ENCODE measurements around the gene GOLPH3L. TPM values are rescaled to one million over a fixed set of nuclear protein-coding genes. Genes with fewer than 3 reads are reported as not detected.
"Not testable (repeated sequence)": the region's sequence is repeated elsewhere in the genome, so short reads cannot be mapped to it uniquely, and the experiment has no call there.

Gene GOLPH3L
- total and polyA plus RNA-seq, 4 experiments from 2014 or later: 16.7 to 30.4 (median 27.7) TPM

GRCh38 chr1:150642296-150642695 lies 54.7 kb downstream of the GOLPH3L start:
- H3K27me3 ChIP-seq (ENCODE audit: insufficient read depth, low read length): no peaks in the 10 kb centered on the region
- H3K9me3 ChIP-seq (ENCODE audit: control insufficient read depth in 1 of 2, low read length in 2 of 2): no peaks in the 10 kb centered on the region
- H3K27ac ChIP-seq (ENCODE audit: low read depth, low read length): no peak overlapping the region
- peak overlapping the region in 1 of 7 donors; percentile 27 for H3K27ac Mint-ChIP-seq
- intact Hi-C loops (cut with micrococcal nuclease): no loop called here
- H3K4me1 Mint-ChIP-seq: no peaks in the 10 kb centered on the region
- no peak for DNase-seq
- peaks cover 8 to 13% of the 10 kb centered on the region in 2 donors for H3K36me3 Mint-ChIP-seq
- H3K4me3 ChIP-seq (ENCODE audit: low read length in 2 of 2): no peak overlapping the region
- H3K36me3 ChIP-seq (ENCODE audit: insufficient read depth, low read length): peaks cover 11% of the 10 kb centered on the region
- no peaks in the 10 kb centered on the region for H3K27me3 Mint-ChIP-seq
- CTCF ChIA-PET (ENCODE audit: partially characterized antibody): interaction anchor here (0.6 to 1.2 kb wide), 4 partner anchors 12 to 82 kb away, joined by 3 to 5 read pairs (median 3); no protein-coding TSS in a partner anchor
- H3K9me3 Mint-ChIP-seq: no peaks in the 10 kb centered on the region
- no peak overlapping the region for H3K4me3 Mint-ChIP-seq
- POLR2A ChIA-PET (ENCODE audit: partially characterized antibody): no interaction called here
- no peaks in the 10 kb centered on the region for H3K4me1 ChIP-seq (ENCODE audit: insufficient read depth, low read length)

DNA sequence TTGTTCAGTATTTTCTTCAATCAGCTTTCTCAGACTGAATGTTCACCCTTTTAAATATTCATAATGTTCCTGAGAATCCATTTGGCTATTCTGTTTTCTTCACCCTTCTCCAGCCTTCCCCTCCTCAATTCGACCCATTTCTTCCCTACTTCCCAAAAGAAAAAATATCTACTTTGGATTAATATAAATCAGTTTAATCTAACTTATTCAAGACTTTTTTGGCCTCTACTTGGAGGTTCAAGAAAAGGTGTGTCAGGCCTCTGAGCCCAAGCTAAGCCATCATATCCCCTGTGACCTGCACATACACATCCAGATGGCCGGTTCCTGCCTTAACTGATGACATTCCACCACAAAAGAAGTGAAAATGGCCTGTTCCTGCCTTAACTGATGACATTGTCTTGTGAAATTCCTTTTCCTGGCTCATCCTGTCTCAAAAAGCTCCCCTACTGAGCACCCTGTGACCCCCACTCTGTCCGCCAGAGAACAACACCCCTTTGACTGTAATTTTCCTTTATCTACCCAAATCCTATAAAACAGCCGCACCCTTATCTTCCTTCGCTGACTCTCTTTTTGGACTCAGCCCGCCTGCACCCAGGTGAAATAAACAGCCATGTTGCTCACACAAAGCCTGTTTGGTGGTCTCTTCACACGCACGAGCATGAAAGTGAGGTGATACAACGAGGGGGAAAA lies 55.7 kb downstream of the GOLPH3L start:
- DNase-seq; H3K4me1 ChIP-seq (ENCODE audit: insufficient read depth, low read length); H3K4me1 Mint-ChIP-seq; POLR2A ChIA-PET (ENCODE audit: partially characterized antibody); H3K36me3 ChIP-seq (ENCODE audit: insufficient read depth, low read length); H3K4me3 ChIP-seq (ENCODE audit: low read length in 2 of 2); H3K27ac ChIP-seq (ENCODE audit: low read depth, low read length); H3K9me3 ChIP-seq (ENCODE audit: control insufficient read depth in 1 of 2, low read length in 2 of 2); intact Hi-C loops (cut with micrococcal nuclease); CTCF ChIA-PET (ENCODE audit: partially characterized antibody); H3K9me3 Mint-ChIP-seq; H3K27me3 Mint-ChIP-seq; H3K36me3 Mint-ChIP-seq; H3K27me3 ChIP-seq (ENCODE audit: insufficient read depth, low read length); H3K4me3 Mint-ChIP-seq: not testable (repeated sequence)
- peak overlapping the region in 1 of 7 donors; percentile 35 for H3K27ac Mint-ChIP-seq

- CTCF ChIA-PET (ENCODE audit: partially characterized antibody): interaction anchor here (1.4 kb wide), 1 partner anchor 17 kb away, joined by 3 read pairs; no protein-coding TSS in a partner anchor
- H3K27me3 Mint-ChIP-seq; H3K36me3 ChIP-seq (ENCODE audit: insufficient read depth, low read length); DNase-seq; H3K4me3 Mint-ChIP-seq; H3K27ac Mint-ChIP-seq; H3K4me1 ChIP-seq (ENCODE audit: insufficient read depth, low read length); intact Hi-C loops (cut with micrococcal nuclease); H3K36me3 Mint-ChIP-seq; H3K4me3 ChIP-seq (ENCODE audit: low read length in 2 of 2); H3K9me3 Mint-ChIP-seq; H3K27me3 ChIP-seq (ENCODE audit: insufficient read depth, low read length); H3K9me3 ChIP-seq (ENCODE audit: control insufficient read depth in 1 of 2, low read length in 2 of 2); H3K27ac ChIP-seq (ENCODE audit: low read depth, low read length); H3K4me1 Mint-ChIP-seq: not testable (repeated sequence)
- POLR2A ChIA-PET (ENCODE audit: partially characterized antibody): interaction anchor here (1.2 to 1.5 kb wide), 2 partner anchors 9 to 152 kb away, joined by 3 to 8 read pairs; partner anchors contain the start of genes ENSA and TARS2
These were observed 58.5 kb downstream of the GOLPH3L start for GRCh38 chr1:150638430-150638829.

DNA sequence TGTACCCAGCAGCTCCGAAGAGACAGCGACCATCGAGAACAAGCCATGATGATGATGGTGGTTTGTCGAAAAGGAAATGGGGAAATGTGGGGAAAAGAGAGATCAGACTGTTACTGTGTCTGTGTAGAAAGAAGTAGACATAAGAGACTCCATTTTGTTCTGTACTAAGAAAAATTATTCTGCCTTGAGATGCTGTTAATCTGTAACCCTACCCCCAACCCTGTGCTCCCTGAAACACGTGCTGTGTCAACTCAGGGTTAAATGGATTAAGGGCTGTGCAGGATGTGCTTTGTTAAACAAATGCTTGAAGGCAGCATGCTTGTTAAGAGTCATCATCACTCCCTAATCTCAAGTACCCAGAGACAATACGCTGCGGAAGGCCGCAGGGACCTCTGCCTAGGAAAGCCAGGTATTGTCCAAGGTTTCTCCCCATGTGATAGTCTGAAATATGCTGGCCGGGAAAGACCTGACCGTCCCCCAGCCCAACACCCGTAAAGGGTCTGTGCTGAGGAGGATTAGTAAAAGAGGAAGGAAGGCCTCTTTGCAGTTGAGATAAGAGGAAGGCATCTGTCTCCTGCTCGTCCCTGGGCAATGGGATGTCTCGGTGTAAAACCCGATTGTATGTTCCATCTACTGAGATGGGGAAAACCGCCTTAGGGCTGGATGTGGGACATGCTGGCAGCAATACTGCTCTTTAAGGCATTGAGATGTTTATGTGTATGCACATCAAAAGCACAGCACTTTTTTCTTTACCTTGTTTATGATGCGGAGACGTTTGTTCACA lies 61.9 kb downstream of the GOLPH3L start:
- intact Hi-C loops (cut with micrococcal nuclease); DNase-seq; CTCF ChIA-PET (ENCODE audit: partially characterized antibody); POLR2A ChIA-PET (ENCODE audit: partially characterized antibody); H3K4me3 ChIP-seq (ENCODE audit: low read length in 2 of 2); H3K9me3 ChIP-seq (ENCODE audit: control insufficient read depth in 1 of 2, low read length in 2 of 2); H3K4me1 ChIP-seq (ENCODE audit: insufficient read depth, low read length); H3K27me3 Mint-ChIP-seq; H3K4me1 Mint-ChIP-seq; H3K36me3 ChIP-seq (ENCODE audit: insufficient read depth, low read length); H3K27me3 ChIP-seq (ENCODE audit: insufficient read depth, low read length); H3K36me3 Mint-ChIP-seq; H3K4me3 Mint-ChIP-seq; H3K27ac ChIP-seq (ENCODE audit: low read depth, low read length); H3K9me3 Mint-ChIP-seq; H3K27ac Mint-ChIP-seq: not testable (repeated sequence)

GRCh38 chr1:150629115-150629928 lies 67.6 kb downstream of the GOLPH3L start, which contains the start of gene ENSA:
Gene ENSA, minus strand, starts transcription at chr1:150629612. Its CDS starts 142 bp downstream, at chr1:150629470.
- POLR2A ChIA-PET (ENCODE audit: partially characterized antibody): interaction anchor here (0.6 to 5.9 kb wide), 24 partner anchors 9 to 742 kb away, joined by 3 to 191 read pairs (median 6); partner anchors contain the start of genes ANP32E, CERS2, CTSS and FALEC

DNA sequence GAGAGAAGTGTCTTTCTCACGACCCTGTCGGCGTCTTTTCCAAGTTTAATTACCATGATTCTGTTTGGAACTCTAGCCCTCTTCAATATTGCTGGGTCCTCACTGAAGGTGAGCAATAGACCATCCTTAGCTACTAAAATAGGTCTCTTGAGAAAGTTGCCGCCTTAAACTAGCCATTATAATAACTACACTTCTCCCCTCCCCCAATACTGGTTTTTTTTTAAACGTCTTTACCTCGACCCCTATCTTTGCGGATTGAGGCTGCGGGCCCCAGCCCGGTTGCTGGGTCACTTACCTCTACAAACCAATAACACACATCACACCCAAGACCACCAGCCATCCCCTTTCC lies 68.2 kb downstream of the GOLPH3L start:
- peaks cover 34% of the 10 kb centered on the region for H3K36me3 ChIP-seq (ENCODE audit: insufficient read depth, low read length)
- H3K27ac ChIP-seq (ENCODE audit: low read depth, low read length): peak overlapping the region; percentile 98
- no peak overlapping the region for H3K4me3 Mint-ChIP-seq
- CTCF ChIA-PET (ENCODE audit: partially characterized antibody): interaction anchor here (1.1 to 4.9 kb wide), 7 partner anchors 8 to 294 kb away, joined by 3 to 102 read pairs (median 4); partner anchors contain the start of gene MCL1
- H3K4me1 ChIP-seq (ENCODE audit: insufficient read depth, low read length): peaks cover 29% of the 10 kb centered on the region
- no peaks in the 10 kb centered on the region for H3K27me3 ChIP-seq (ENCODE audit: insufficient read depth, low read length)
- POLR2A ChIA-PET (ENCODE audit: partially characterized antibody): interaction anchor here (0.6 to 5.9 kb wide), 20 partner anchors 9 to 741 kb away, joined by 3 to 191 read pairs (median 8); partner anchors contain the start of genes ANP32E, CERS2, FALEC and GOLPH3L
- peaks cover 20 to 21% (median 21%) of the 10 kb centered on the region in 4 donors for H3K4me1 Mint-ChIP-seq
- H3K36me3 Mint-ChIP-seq: peaks cover 31 to 38% of the 10 kb centered on the region in 2 donors
- H3K9me3 ChIP-seq (ENCODE audit: control insufficient read depth in 1 of 2, low read length in 2 of 2): no peaks in the 10 kb centered on the region
- H3K27ac Mint-ChIP-seq: no peak overlapping the region
- no peak for DNase-seq
- H3K9me3 Mint-ChIP-seq: no peaks in the 10 kb centered on the region
- intact Hi-C loops (cut with micrococcal nuclease): loop anchor here (1.0 to 5.0 kb wide), 8 partner anchors 17 to 392 kb away; partner anchors contain the start of genes ANP32E, GOLPH3L, MCL1 and RPRD2
- H3K27me3 Mint-ChIP-seq: no peaks in the 10 kb centered on the region
- H3K4me3 ChIP-seq (ENCODE audit: low read length in 2 of 2): peak overlapping the region; percentile 78 to 80

More at GRCh38 chr1:150629115-150629928, 67.6 kb downstream of the GOLPH3L start, which contains the start of gene ENSA:
- intact Hi-C loops (cut with micrococcal nuclease): loop anchor here (1.0 to 5.0 kb wide), 8 partner anchors 18 to 393 kb away; partner anchors contain the start of genes ANP32E, GOLPH3L, MCL1 and RPRD2
- Mint-ChIP-seq H3K27me3 (no peaks in the 10 kb centered on the region), H3K36me3 (peaks cover 27 to 32% of the 10 kb centered on the region in 2 donors), H3K4me3 (no peak within 1 kb of the TSS), H3K27ac (no peak within 1 kb of the TSS), H3K9me3 (no peaks in the 10 kb centered on the region), H3K4me1 (peaks cover 18 to 21% (median 21%) of the 10 kb centered on the region in 4 donors)
- Histone ChIP-seq H3K27ac (ENCODE audit: low read depth, low read length) (peak within 1 kb of the TSS; percentile 98), H3K27me3 (ENCODE audit: insufficient read depth, low read length) (no peaks in the 10 kb centered on the region), H3K4me1 (ENCODE audit: insufficient read depth, low read length) (peaks cover 29% of the 10 kb centered on the region), H3K4me3 (ENCODE audit: low read length in 2 of 2) (peak within 1 kb of the TSS; percentile 78 to 80), H3K9me3 (ENCODE audit: control insufficient read depth in 1 of 2, low read length in 2 of 2) (no peaks in the 10 kb centered on the region), H3K36me3 (ENCODE audit: insufficient read depth, low read length) (peaks cover 28% of the 10 kb centered on the region)
- peak; percentile 98 to 99 (median 98) for DNase-seq
- CTCF ChIA-PET (ENCODE audit: partially characterized antibody): interaction anchor here (0.8 to 4.9 kb wide), 10 partner anchors 8 to 293 kb away, joined by 3 to 102 read pairs (median 4); partner anchors contain the start of gene MCL1

Measured in CD4-positive, alpha-beta memory T cell (primary cell).